Measurements from ENCODE around the gene COA1.

DNA sequence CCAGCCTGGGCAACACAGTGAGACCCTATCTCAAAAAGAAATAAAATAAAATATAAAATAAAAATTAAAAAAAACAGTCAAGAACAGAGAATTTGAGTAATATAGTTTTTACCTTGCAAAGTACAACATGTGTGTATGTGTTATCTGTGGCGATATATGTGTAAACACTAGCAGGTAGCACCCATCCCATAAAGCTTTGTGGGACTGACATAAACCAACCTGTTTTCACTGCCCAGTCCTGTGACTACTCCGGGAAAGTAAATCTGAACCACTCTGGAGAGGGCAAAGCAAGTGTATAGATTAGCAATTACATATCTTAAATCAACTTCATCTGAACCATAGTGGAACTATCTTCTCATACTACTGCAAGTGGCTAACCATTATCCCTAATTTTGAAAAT lies 72.3 kb downstream of the COA1 start:
- TF ChIP-seq, protein P1, sequence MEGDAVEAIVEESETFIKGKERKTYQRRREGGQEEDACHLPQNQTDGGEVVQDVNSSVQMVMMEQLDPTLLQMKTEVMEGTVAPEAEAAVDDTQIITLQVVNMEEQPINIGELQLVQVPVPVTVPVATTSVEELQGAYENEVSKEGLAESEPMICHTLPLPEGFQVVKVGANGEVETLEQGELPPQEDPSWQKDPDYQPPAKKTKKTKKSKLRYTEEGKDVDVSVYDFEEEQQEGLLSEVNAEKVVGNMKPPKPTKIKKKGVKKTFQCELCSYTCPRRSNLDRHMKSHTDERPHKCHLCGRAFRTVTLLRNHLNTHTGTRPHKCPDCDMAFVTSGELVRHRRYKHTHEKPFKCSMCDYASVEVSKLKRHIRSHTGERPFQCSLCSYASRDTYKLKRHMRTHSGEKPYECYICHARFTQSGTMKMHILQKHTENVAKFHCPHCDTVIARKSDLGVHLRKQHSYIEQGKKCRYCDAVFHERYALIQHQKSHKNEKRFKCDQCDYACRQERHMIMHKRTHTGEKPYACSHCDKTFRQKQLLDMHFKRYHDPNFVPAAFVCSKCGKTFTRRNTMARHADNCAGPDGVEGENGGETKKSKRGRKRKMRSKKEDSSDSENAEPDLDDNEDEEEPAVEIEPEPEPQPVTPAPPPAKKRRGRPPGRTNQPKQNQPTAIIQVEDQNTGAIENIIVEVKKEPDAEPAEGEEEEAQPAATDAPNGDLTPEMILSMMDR (IDR thresholded peaks at IDR 0.05), result no peak
- no peak for TF ChIP-seq POLR2A (IDR thresholded peaks at IDR 0.05)
